GM23248 (cell line): Measurements from ENCODE around the gene XCL2. TPM values are rescaled to one million over a fixed set of nuclear protein-coding genes. Genes with fewer than 3 reads are reported as not detected.

Experiments
- DNase-seq: peaks from one replicate; pipeline ENCODE4 v3.0.0-alpha.2; 2015
- H2AFZ ChIP-seq: fragments of 200-600 bp; sonication (generic); 2 replicates; pipeline ENCODE4 v1.6.1; 2016; ENCODE audit warnings: antibody characterized with exemption
- H3F3A ChIP-seq: fragments of 200-600 bp; sonication (generic); 2 replicates; pipeline ENCODE4 v1.6.1; 2016; ENCODE audit warnings: mild to moderate bottlenecking, antibody characterized with exemption, mixed run types; ENCODE audit not compliant: insufficient read depth
- H3K27ac ChIP-seq: fragments of 200-600 bp; sonication (generic); 2 replicates; pipeline ENCODE4 v1.5.1; 2016; ENCODE audit warnings: mild to moderate bottlenecking
- H3K27me3 ChIP-seq: fragments of 200-600 bp; sonication (generic); replicated peaks from 2 replicates; pipeline ENCODE4 v1.6.1; 2016; ENCODE audit warnings: mild to moderate bottlenecking; ENCODE audit not compliant: insufficient read depth
- H3K36me3 ChIP-seq: fragments of 200-600 bp; sonication (generic); 2 replicates; pipeline ENCODE4 v1.6.1; 2016; ENCODE audit warnings: low read depth, mild to moderate bottlenecking
- H3K4me1 ChIP-seq: fragments of 200-600 bp; sonication (generic); 2 replicates; pipeline ENCODE4 v1.6.1; 2016; ENCODE audit warnings: mild to moderate bottlenecking; ENCODE audit not compliant: insufficient read depth
- H3K4me2 ChIP-seq: fragments of 200-600 bp; sonication (generic); one replicate; pipeline ENCODE4 v1.6.1; 2016; ENCODE audit warnings: mild to moderate bottlenecking; ENCODE audit not compliant: unreplicated experiment
- H3K4me3 ChIP-seq: fragments of 200-600 bp; sonication (generic); 2 replicates; pipeline ENCODE4 v1.5.1; 2016; ENCODE audit warnings: mild to moderate bottlenecking
- H3K79me2 ChIP-seq: fragments of 200-600 bp; sonication (generic); 2 replicates; pipeline ENCODE4 v1.6.1; 2016; ENCODE audit warnings: mild to moderate bottlenecking; ENCODE audit not compliant: insufficient read depth
- H3K9ac ChIP-seq: fragments of 200-600 bp; sonication (generic); 2 replicates; pipeline ENCODE4 v1.6.1; 2016; ENCODE audit warnings: mild to moderate bottlenecking
- H3K9me2 ChIP-seq: fragments of 200-600 bp; sonication (generic); 2 replicates; pipeline ENCODE4 v1.6.1; 2016; ENCODE audit warnings: mixed run types, mild to moderate bottlenecking, moderate library complexity; ENCODE audit not compliant: insufficient read depth
- H3K9me3 ChIP-seq: fragments of 200-600 bp; sonication (generic); one replicate; pipeline ENCODE4 v1.6.1; 2017; ENCODE audit warnings: low read depth
- H4K20me1 ChIP-seq: fragments of 200-600 bp; sonication (generic); 2 replicates; pipeline ENCODE4 v1.6.0; 2016; ENCODE audit not compliant: insufficient read depth
- EZH2 ChIP-seq: fragments of 200-600 bp; sonication (generic); IDR thresholded peaks from 2 replicates; pipeline ENCODE4 v1.6.1; 2018; ENCODE audit warnings: antibody characterized with exemption, mild to moderate bottlenecking; ENCODE audit not compliant: insufficient read depth, poor library complexity, severe bottlenecking
- EZH2phosphoT487 ChIP-seq: fragments of 200-600 bp; sonication (generic); IDR thresholded peaks from 2 replicates; pipeline ENCODE4 v1.6.1; 2018; ENCODE audit warnings: antibody characterized with exemption, moderate library complexity, mild to moderate bottlenecking, low read depth; ENCODE audit not compliant: insufficient read depth
- WGBS, 2 experiments: methylation state at CpG; one replicate each; pipeline ENCODE4 v1.1.6; 2015 to 2017; ENCODE audit warnings: low lambda C conversion rate in 2 of 2, low coverage in 1 of 2; ENCODE audit errors: missing lambda C conversion rate in 2 of 2; 5-methylcytosine and 5-hydroxymethylcytosine counted together
- in situ Hi-C: fragments of 300-500 bp; cut with MboI; formaldehyde crosslinking; loops from 2 replicates; pipeline ENCODE4 v1.15.0; 2020
- polyA plus RNA-seq: library from polyadenylated mRNA; unstranded; fragments of >200 nt; fragmentation: Nextera tagmentation; extraction: Ambion mirVana; gene quantifications from 2 replicates; pipeline ENCODE4 v1.2.1, GENCODE V29; 2016
- total RNA-seq: library from RNA; depleted of rRNA; stranded (reverse); fragments of >200 nt; shearing (Covaris generic); gene quantifications from 2 replicates; pipeline ENCODE4 v1.2.3, GENCODE V29; 2014

Gene XCL2
- total and polyA plus RNA-seq, 2 experiments from 2014 or later: not detected

- in situ Hi-C loops: loop anchor here (10.0 kb wide), 2 partner anchors 141 to 241 kb away; no protein-coding TSS in a partner anchor
- 96 to 100% methylated on average over 1 of the region's 1 CpG for WGBS, 2 experiments
Measured at GRCh38 chr1:168585937-168586336, 42.1 kb upstream of the XCL2 start.

DNA sequence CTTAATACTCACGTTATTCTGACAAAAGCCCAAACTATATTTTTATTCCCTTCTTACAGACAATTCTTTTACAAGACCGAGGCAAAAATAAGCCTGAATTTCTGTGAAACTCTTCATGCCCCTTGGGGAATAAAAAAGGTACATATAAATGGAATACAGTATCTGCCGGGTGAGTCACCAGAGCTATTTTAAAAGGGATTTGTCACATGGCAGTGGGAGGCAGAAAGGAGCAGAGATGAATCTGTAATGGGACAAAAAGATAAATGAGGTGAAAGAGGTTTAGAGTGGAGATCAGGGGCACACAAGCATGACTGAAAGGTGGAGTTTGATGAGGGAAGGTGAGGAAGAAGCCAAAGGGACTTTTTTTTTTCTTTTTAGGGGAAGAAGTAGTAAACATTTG, 41.4 kb upstream of the XCL2 start:
- peak; percentile 87 for DNase-seq
- in situ Hi-C loops: loop anchor here (10.0 kb wide), 2 partner anchors 140 to 240 kb away; no protein-coding TSS in a partner anchor
- no peaks in the 10 kb centered on the region for H3K36me3 ChIP-seq
- peaks cover 13% of the 10 kb centered on the region; the same call in 1 of the 2 replicates for H3F3A ChIP-seq
- no peaks in the 10 kb centered on the region for H3K27me3 ChIP-seq
- no peaks in the 10 kb centered on the region for H4K20me1 ChIP-seq
- H3K9me2 ChIP-seq: no peaks in the 10 kb centered on the region
- TF ChIP-seq EZH2phosphoT487 (no peak), EZH2 (no peak)
- H3K9me3 ChIP-seq: no peaks in the 10 kb centered on the region
- 24 to 33% methylated on average over 3 of the region's 3 CpGs for WGBS, 2 experiments
- H3K27ac ChIP-seq: no peak overlapping the region
- H2AFZ ChIP-seq: peak overlapping the region; percentile 42; the same call in 1 of the 2 replicates
- no peaks in the 10 kb centered on the region for H3K79me2 ChIP-seq
- H3K4me3 ChIP-seq: 0 out of 2 replicates have a peak overlapping the region, but pooled peaks have one; percentile 6
- H3K4me1 ChIP-seq: peaks cover 33% of the 10 kb centered on the region
- no peak overlapping the region for H3K9ac ChIP-seq
- peak overlapping the region; percentile 46 for H3K4me2 ChIP-seq

More at GRCh38 chr1:168585937-168586336, 42.1 kb upstream of the XCL2 start:
- Histone ChIP-seq H3K27me3 (no peaks in the 10 kb centered on the region), H2AFZ (0 out of 2 replicates have a peak overlapping the region, but pooled peaks have one; percentile 42), H3K9ac (no peak overlapping the region), H3K4me2 (no peak overlapping the region), H3F3A (peaks cover 13% of the 10 kb centered on the region; the same call in 1 of the 2 replicates), H3K4me3 (no peak overlapping the region), H3K27ac (no peak overlapping the region), H3K9me2 (no peaks in the 10 kb centered on the region), H3K4me1 (peaks cover 33% of the 10 kb centered on the region), H4K20me1 (no peaks in the 10 kb centered on the region), H3K36me3 (no peaks in the 10 kb centered on the region), H3K9me3 (no peaks in the 10 kb centered on the region), H3K79me2 (no peaks in the 10 kb centered on the region)
- TF ChIP-seq EZH2 (no peak), EZH2phosphoT487 (no peak)
- no peak for DNase-seq

- no peaks in the 10 kb centered on the region for H3K9me2 ChIP-seq
- in situ Hi-C loops: loop anchor here (10.0 kb wide), 2 partner anchors 139 to 239 kb away; no protein-coding TSS in a partner anchor
- H3K4me3 ChIP-seq: no peak overlapping the region
- H4K20me1 ChIP-seq: no peaks in the 10 kb centered on the region
- peak overlapping the region; percentile 59 for H3K4me2 ChIP-seq
- no peaks in the 10 kb centered on the region for H3K79me2 ChIP-seq
- no peaks in the 10 kb centered on the region for H3K36me3 ChIP-seq
- no peak for DNase-seq
- H3F3A ChIP-seq: peaks cover 13% of the 10 kb centered on the region; the same call in 1 of the 2 replicates
- H3K4me1 ChIP-seq: peaks cover 33% of the 10 kb centered on the region
- H3K9me3 ChIP-seq: no peaks in the 10 kb centered on the region
- no peaks in the 10 kb centered on the region for H3K27me3 ChIP-seq
- 86 to 89% methylated on average over 6 of the region's 6 CpGs for WGBS, 2 experiments
- no peak overlapping the region for H3K27ac ChIP-seq
- H2AFZ ChIP-seq: no peak overlapping the region
- no peak overlapping the region for H3K9ac ChIP-seq
- TF ChIP-seq EZH2phosphoT487 (no peak), EZH2 (no peak)
Measured at GRCh38 chr1:168583571-168583970, 39.8 kb upstream of the XCL2 start.

GRCh38 chr1:168582688-168583336, 39.0 kb upstream of the XCL2 start:
- H3K4me2 ChIP-seq: peak overlapping the region; percentile 59
- peak; percentile 53 for DNase-seq
- 27 to 32% methylated on average over 6 of the region's 6 CpGs for WGBS, 2 experiments

More at GRCh38 chr1:168582688-168583336, 39.0 kb upstream of the XCL2 start:
- H3K9ac ChIP-seq: no peak overlapping the region
- H4K20me1 ChIP-seq: no peaks in the 10 kb centered on the region
- no peak overlapping the region for H2AFZ ChIP-seq
- H3K4me3 ChIP-seq: peak overlapping the region; percentile 14; the same call in 1 of the 2 replicates
- no peaks in the 10 kb centered on the region for H3K36me3 ChIP-seq
- no peaks in the 10 kb centered on the region for H3K27me3 ChIP-seq
- TF ChIP-seq EZH2phosphoT487: no peak
- no peak for TF ChIP-seq EZH2
- peaks cover 13% of the 10 kb centered on the region; the same call in 1 of the 2 replicates for H3F3A ChIP-seq
- H3K9me2 ChIP-seq: no peaks in the 10 kb centered on the region
- H3K4me1 ChIP-seq: peaks cover 33% of the 10 kb centered on the region
- H3K27ac ChIP-seq: no peak overlapping the region
- in situ Hi-C loops: loop anchor here (10.0 kb wide), 2 partner anchors 138 to 238 kb away; no protein-coding TSS in a partner anchor
- H3K79me2 ChIP-seq: no peaks in the 10 kb centered on the region
- no peaks in the 10 kb centered on the region for H3K9me3 ChIP-seq
